ENCODE results near the gene LRP1B. TPM values are rescaled to one million over a fixed set of nuclear protein-coding genes. Genes with fewer than 3 reads are reported as not detected.
A peak's percentile ranks its signal among the peaks of the same experiment; 100 is the strongest.

LRP1B gene
- polyA plus RNA-seq (11.7 and 12.7 TPM in 2 replicates), polyA minus RNA-seq (44.3 and 57.3 TPM in 2 replicates)

- H3K36me3 ChIP-seq (ENCODE audit: insufficient read depth, low read length) = no peaks in the 10 kb centered on the region
- H3K79me2 ChIP-seq (replicated peaks; ENCODE audit: insufficient read depth, low read length) = no peaks in the 10 kb centered on the region
- H3K4me2 ChIP-seq (ENCODE audit: low read length) = peak within 1 kb of the TSS; percentile 88
- H3K9ac ChIP-seq (ENCODE audit: low read length) = peak within 1 kb of the TSS; percentile 64
- H3K27ac ChIP-seq (ENCODE audit: low read length) = peak within 1 kb of the TSS; percentile 40
- no peaks in the 10 kb centered on the region for H3K9me3 ChIP-seq (ENCODE audit: low read length)
- no peaks in the 10 kb centered on the region for H3K9me2 ChIP-seq (ENCODE audit: insufficient read depth, low read length)
- peak within 1 kb of the TSS; percentile 41 for H2AFZ ChIP-seq (ENCODE audit: low read depth, low read length)
- peaks cover 8% of the 10 kb centered on the region for H3F3A ChIP-seq (ENCODE audit: insufficient read depth, low read length, poor library complexity, severe bottlenecking)
- H4K20me1 ChIP-seq (ENCODE audit: insufficient read depth) = no peaks in the 10 kb centered on the region
- H3K4me3 ChIP-seq (ENCODE audit: low read length) = peak within 1 kb of the TSS; percentile 86
- peak; percentile 23 for TF ChIP-seq MXI1 (conservative IDR thresholded peaks at IDR 0.05; ENCODE audit: poor library complexity, severe bottlenecking)
- TF ChIP-seq SMC3 (conservative IDR thresholded peaks at IDR 0.05; ENCODE audit: poor library complexity) = peak; percentile 47
- no peak for TF ChIP-seq REST (IDR thresholded peaks at IDR 0.05; ENCODE audit: borderline replicate concordance)
- no peak for TF ChIP-seq EP300 (conservative IDR thresholded peaks at IDR 0.05; ENCODE audit: poor library complexity, severe bottlenecking)
- peak; percentile 47 for TF ChIP-seq RAD21 (conservative IDR thresholded peaks at IDR 0.05)
- peaks cover 23% of the 10 kb centered on the region for H3K27me3 ChIP-seq (ENCODE audit: insufficient read depth, low read depth, low read length)
These were observed at the start of gene LRP1B for GRCh38 chr2:142131010-142131669. TSS of gene LRP1B (minus strand) at chr2:142131016. CDS start at chr2:142130729, 287 bp downstream.

- Histone ChIP-seq H3K9me2 (ENCODE audit: insufficient read depth, low read length) (no peaks in the 10 kb centered on the region), H3F3A (ENCODE audit: insufficient read depth, low read length, poor library complexity, severe bottlenecking) (no peaks in the 10 kb centered on the region), H3K9ac (ENCODE audit: low read length) (no peak overlapping the region), H3K27me3 (ENCODE audit: insufficient read depth, low read depth, low read length) (no peaks in the 10 kb centered on the region), H3K79me2 (replicated peaks; ENCODE audit: insufficient read depth, low read length) (no peaks in the 10 kb centered on the region), H3K4me3 (ENCODE audit: low read length) (no peak overlapping the region), H3K36me3 (ENCODE audit: insufficient read depth, low read length) (no peaks in the 10 kb centered on the region), H4K20me1 (ENCODE audit: insufficient read depth) (no peaks in the 10 kb centered on the region), H2AFZ (ENCODE audit: low read depth, low read length) (no peak overlapping the region), H3K4me2 (ENCODE audit: low read length) (no peak overlapping the region), H3K9me3 (ENCODE audit: low read length) (no peaks in the 10 kb centered on the region), H3K27ac (ENCODE audit: low read length) (no peak overlapping the region)
- TF ChIP-seq TAF1 (IDR thresholded peaks at IDR 0.05; ENCODE audit: low read depth) (no peak), EZH2 (IDR thresholded peaks at IDR 0.05; ENCODE audit: borderline replicate concordance, insufficient read depth, low read length, poor library complexity, severe bottlenecking) (no peak), EP300 (conservative IDR thresholded peaks at IDR 0.05; ENCODE audit: poor library complexity, severe bottlenecking) (no peak), POLR2AphosphoS5 (IDR thresholded peaks at IDR 0.05) (no peak), RAD21 (conservative IDR thresholded peaks at IDR 0.05) (no peak), SMC3 (conservative IDR thresholded peaks at IDR 0.05; ENCODE audit: poor library complexity) (no peak), REST (IDR thresholded peaks at IDR 0.05; ENCODE audit: borderline replicate concordance) (no peak), MXI1 (conservative IDR thresholded peaks at IDR 0.05; ENCODE audit: poor library complexity, severe bottlenecking) (no peak)
- TF ChIP-seq, protein P1, sequence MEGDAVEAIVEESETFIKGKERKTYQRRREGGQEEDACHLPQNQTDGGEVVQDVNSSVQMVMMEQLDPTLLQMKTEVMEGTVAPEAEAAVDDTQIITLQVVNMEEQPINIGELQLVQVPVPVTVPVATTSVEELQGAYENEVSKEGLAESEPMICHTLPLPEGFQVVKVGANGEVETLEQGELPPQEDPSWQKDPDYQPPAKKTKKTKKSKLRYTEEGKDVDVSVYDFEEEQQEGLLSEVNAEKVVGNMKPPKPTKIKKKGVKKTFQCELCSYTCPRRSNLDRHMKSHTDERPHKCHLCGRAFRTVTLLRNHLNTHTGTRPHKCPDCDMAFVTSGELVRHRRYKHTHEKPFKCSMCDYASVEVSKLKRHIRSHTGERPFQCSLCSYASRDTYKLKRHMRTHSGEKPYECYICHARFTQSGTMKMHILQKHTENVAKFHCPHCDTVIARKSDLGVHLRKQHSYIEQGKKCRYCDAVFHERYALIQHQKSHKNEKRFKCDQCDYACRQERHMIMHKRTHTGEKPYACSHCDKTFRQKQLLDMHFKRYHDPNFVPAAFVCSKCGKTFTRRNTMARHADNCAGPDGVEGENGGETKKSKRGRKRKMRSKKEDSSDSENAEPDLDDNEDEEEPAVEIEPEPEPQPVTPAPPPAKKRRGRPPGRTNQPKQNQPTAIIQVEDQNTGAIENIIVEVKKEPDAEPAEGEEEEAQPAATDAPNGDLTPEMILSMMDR (IDR thresholded peaks at IDR 0.05; ENCODE audit: poor library complexity, severe bottlenecking) = no peak
These were observed 48.9 kb upstream of the LRP1B start for GRCh38 chr2:142179686-142180085.

Measured in neural cell (in vitro differentiated cells).